ENCODE results near the gene ATP13A2. TPM values are rescaled to one million over a fixed set of nuclear protein-coding genes. Genes with fewer than 3 reads are reported as not detected.

Gene ATP13A2
- total RNA-seq, 4 donors from 2014 or later: 17.9 to 37.0 (median 26.8) TPM

- no peak overlapping the region for H3K4me3 ChIP-seq
- intact Hi-C loops (cut with DNase I; ENCODE audit: low total_unique reads) (no loop called here), in situ Hi-C loops (cut with MboI; ENCODE audit: low sequenced_read_pairs in 4 of 4) (no loop called here)
- H3K36me3 ChIP-seq: peaks cover 0 to 10% of the 10 kb centered on the region in 2 donors
- no peak for ATAC-seq
- no peaks in the 10 kb centered on the region for H3K4me1 ChIP-seq
- TF ChIP-seq POLR2A (IDR thresholded peaks at IDR 0.05) (no peak), CTCF (IDR thresholded peaks at IDR 0.05 in 4 of 5, conservative IDR thresholded peaks at IDR 0.05 in 1 of 5) (no peak)
- no peaks in the 10 kb centered on the region for H3K9me3 ChIP-seq
- no peaks in the 10 kb centered on the region for H3K27me3 ChIP-seq
- no peak overlapping the region for H3K27ac ChIP-seq
- DNase-seq: no peak
These were observed 42.1 kb downstream of the ATP13A2 start for GRCh38 chr1:16969651-16970050.

- TF ChIP-seq CTCF (IDR thresholded peaks at IDR 0.05 in 4 of 5, conservative IDR thresholded peaks at IDR 0.05 in 1 of 5) (no peak), POLR2A (IDR thresholded peaks at IDR 0.05) (no peak)
- peaks cover 0 to 10% of the 10 kb centered on the region in 2 donors for H3K36me3 ChIP-seq
- in situ Hi-C loops (cut with MboI; ENCODE audit: low sequenced_read_pairs in 4 of 4): no loop called here
These were observed 42.6 kb downstream of the ATP13A2 start for GRCh38 chr1:16969057-16969611.

GRCh38 chr1:16968372-16968771, 43.4 kb downstream of the ATP13A2 start:
- Histone ChIP-seq H3K9me3 (no peaks in the 10 kb centered on the region), H3K4me3 (no peak overlapping the region), H3K27me3 (no peaks in the 10 kb centered on the region), H3K36me3 (peaks cover 0 to 10% of the 10 kb centered on the region in 2 donors), H3K4me1 (no peaks in the 10 kb centered on the region), H3K27ac (no peak overlapping the region)
- in situ Hi-C loops (cut with MboI; ENCODE audit: low sequenced_read_pairs in 4 of 4): no loop called here
- ATAC-seq: no peak
- DNase-seq: no peak
- intact Hi-C loops (cut with DNase I; ENCODE audit: low total_unique reads): no loop called here
- TF ChIP-seq CTCF (IDR thresholded peaks at IDR 0.05 in 4 of 5, conservative IDR thresholded peaks at IDR 0.05 in 1 of 5) (no peak), POLR2A (IDR thresholded peaks at IDR 0.05) (no peak)

More at GRCh38 chr1:16969057-16969611, 42.6 kb downstream of the ATP13A2 start:
- Histone ChIP-seq H3K27ac (no peak overlapping the region), H3K27me3 (no peaks in the 10 kb centered on the region), H3K9me3 (no peaks in the 10 kb centered on the region), H3K4me1 (no peaks in the 10 kb centered on the region), H3K4me3 (no peak overlapping the region)
- intact Hi-C loops (cut with DNase I; ENCODE audit: low total_unique reads): no loop called here
- ATAC-seq (no peak), DNase-seq (no peak)

- no peak overlapping the region for H3K4me3 ChIP-seq
- H3K9me3 ChIP-seq: no peaks in the 10 kb centered on the region
- ATAC-seq (no peak), DNase-seq (no peak)
- no peaks in the 10 kb centered on the region for H3K4me1 ChIP-seq
- H3K27me3 ChIP-seq: no peaks in the 10 kb centered on the region
- intact Hi-C loops (cut with DNase I; ENCODE audit: low total_unique reads): no loop called here
- H3K36me3 ChIP-seq: peaks cover 0 to 10% of the 10 kb centered on the region in 2 donors
- H3K27ac ChIP-seq: no peak overlapping the region
- in situ Hi-C loops (cut with MboI; ENCODE audit: low sequenced_read_pairs in 4 of 4): no loop called here
- TF ChIP-seq POLR2A (IDR thresholded peaks at IDR 0.05) (no peak), CTCF (IDR thresholded peaks at IDR 0.05 in 4 of 5, conservative IDR thresholded peaks at IDR 0.05 in 1 of 5) (no peak)
These were observed 43.8 kb downstream of the ATP13A2 start for GRCh38 chr1:16967962-16968361.

GRCh38 chr1:16967095-16967575, 44.6 kb downstream of the ATP13A2 start:
- H3K4me3 ChIP-seq: no peak overlapping the region
- in situ Hi-C loops (cut with MboI; ENCODE audit: low sequenced_read_pairs in 4 of 4): no loop called here
- DNase-seq (no peak), ATAC-seq (no peak)
- TF ChIP-seq CTCF (IDR thresholded peaks at IDR 0.05 in 4 of 5, conservative IDR thresholded peaks at IDR 0.05 in 1 of 5) (no peak), POLR2A (IDR thresholded peaks at IDR 0.05) (no peak)
- intact Hi-C loops (cut with DNase I; ENCODE audit: low total_unique reads): no loop called here
- H3K27ac ChIP-seq: no peak overlapping the region
- peaks cover 0 to 10% of the 10 kb centered on the region in 2 donors for H3K36me3 ChIP-seq
- no peaks in the 10 kb centered on the region for H3K4me1 ChIP-seq
- H3K9me3 ChIP-seq: no peaks in the 10 kb centered on the region
- H3K27me3 ChIP-seq: no peaks in the 10 kb centered on the region
